Immature natural killer cell (primary cell): ENCODE measurements around the gene ICA1. TPM values are rescaled to one million over a fixed set of nuclear protein-coding genes. Genes with fewer than 3 reads are reported as not detected.

Source experiments
- DNase-seq, 3 donors: peaks; one replicate each; pipeline ENCODE4 v3.0.0; 2022; ENCODE audit warnings: mixed read lengths in 1 of 3
- H3K27ac Mint-ChIP-seq, 6 donors: one replicate each; pipeline ENCODE4 v1.8.0; 2020; ENCODE audit warnings: mixed read lengths in 6 of 6, mild to moderate bottlenecking in 5 of 6, inconsistent platforms in 4 of 6, moderate library complexity in 3 of 6
- H3K27me3 Mint-ChIP-seq, 3 donors: one replicate each; pipeline ENCODE4 v1.8.0; 2020 to 2021; ENCODE audit warnings: low read depth in 3 of 3, mild to moderate bottlenecking in 3 of 3, mixed read lengths in 3 of 3, moderate library complexity in 3 of 3, inconsistent platforms in 1 of 3
- H3K36me3 Mint-ChIP-seq, 3 donors: one replicate each; pipeline ENCODE4 v1.8.0; 2020; ENCODE audit warnings: mixed read lengths in 3 of 3, inconsistent platforms in 2 of 3, mild to moderate bottlenecking in 2 of 3
- H3K4me1 Mint-ChIP-seq, 2 donors: one replicate each; pipeline ENCODE4 v1.8.0; 2020; ENCODE audit warnings: inconsistent platforms in 2 of 2, mild to moderate bottlenecking in 2 of 2, mixed read lengths in 2 of 2, moderate library complexity in 1 of 2
- H3K4me3 Mint-ChIP-seq, 5 donors: one replicate each; pipeline ENCODE4 v1.8.0; 2020; ENCODE audit warnings: mild to moderate bottlenecking in 5 of 5, mixed read lengths in 5 of 5, inconsistent platforms in 3 of 5, moderate library complexity in 3 of 5
- H3K9me3 Mint-ChIP-seq, 6 donors: one replicate each; pipeline ENCODE4 v1.8.0; 2020; ENCODE audit warnings: mild to moderate bottlenecking in 6 of 6, mixed read lengths in 6 of 6, inconsistent platforms in 4 of 6, moderate library complexity in 3 of 6
- polyA plus RNA-seq, 3 donors: library from polyadenylated mRNA; unstranded; fragments of 300-500 nt; fragmentation: Illumina TruSeq; gene quantifications; one replicate each; pipeline ENCODE4 v1.2.3, GENCODE V29; 2021

ICA1 gene
- polyA plus RNA-seq, 3 donors from 2014 or later, result 3.8 to 6.9 (median 5.0) TPM

DNA sequence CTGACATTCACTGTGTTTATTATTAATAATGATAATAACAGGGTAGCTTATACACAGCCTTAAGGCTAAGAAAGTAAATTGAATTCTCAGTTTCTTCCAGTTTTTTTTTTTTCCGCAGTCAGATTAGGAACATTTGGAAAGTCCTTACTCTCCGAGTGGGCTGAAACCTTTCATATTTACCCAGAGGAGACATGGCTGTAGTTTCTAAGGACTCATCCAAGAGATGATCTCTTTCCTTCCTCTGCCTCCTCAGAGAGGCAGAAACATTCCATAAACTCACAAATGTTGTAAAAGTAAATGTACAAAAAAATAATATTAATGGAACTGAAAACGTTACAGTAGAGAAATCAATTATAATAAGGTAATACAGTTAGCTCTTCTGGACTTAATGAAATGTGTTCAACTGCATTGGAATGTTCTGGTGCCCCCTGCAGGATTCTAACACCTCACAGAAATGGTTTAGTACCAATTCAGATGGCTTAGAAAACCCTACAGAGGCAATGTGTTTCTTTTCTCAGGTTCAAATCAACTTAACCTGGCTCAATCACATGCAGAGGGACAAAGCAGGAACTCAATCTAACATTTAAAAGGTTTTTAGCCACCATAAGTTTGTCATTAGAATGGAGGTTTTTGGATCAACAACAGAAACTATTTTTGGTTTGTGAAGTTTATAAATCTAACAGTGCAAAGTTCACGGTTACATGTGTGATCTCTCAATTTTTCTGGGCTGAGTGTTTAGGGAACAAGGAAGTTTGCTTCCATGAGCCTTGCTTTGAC, 71.7 kb downstream of the ICA1 start:
- H3K27me3 Mint-ChIP-seq, result peaks cover 0 to 2% (median 2%) of the 10 kb centered on the region in 3 donors
- no peaks in the 10 kb centered on the region for H3K9me3 Mint-ChIP-seq
- H3K36me3 Mint-ChIP-seq, result peaks cover 0 to 3% (median 1%) of the 10 kb centered on the region in 3 donors
- H3K4me3 Mint-ChIP-seq, result peak overlapping the region in 1 of 5 donors; percentile 1
- H3K4me1 Mint-ChIP-seq, result peaks cover 24 to 32% of the 10 kb centered on the region in 2 donors
- DNase-seq, result peak; percentile 57 to 66 (median 61)
- peak overlapping the region in 1 of 6 donors; percentile 21 for H3K27ac Mint-ChIP-seq

- Mint-ChIP-seq H3K4me3 (no peak overlapping the region), H3K9me3 (no peaks in the 10 kb centered on the region), H3K27me3 (peaks cover 0 to 2% (median 2%) of the 10 kb centered on the region in 3 donors), H3K36me3 (peaks cover 0 to 3% (median 3%) of the 10 kb centered on the region in 3 donors), H3K4me1 (peaks cover 25 to 32% of the 10 kb centered on the region in 2 donors), H3K27ac (no peak overlapping the region)
- DNase-seq, result no peak
These were observed 72.3 kb downstream of the ICA1 start for GRCh38 chr7:8189625-8190024.

- Mint-ChIP-seq H3K27me3 (no peaks in the 10 kb centered on the region), H3K27ac (peak overlapping the region in 1 of 6 donors; percentile 23), H3K9me3 (no peaks in the 10 kb centered on the region), H3K4me1 (peaks cover 25 to 36% of the 10 kb centered on the region in 2 donors), H3K36me3 (peaks cover 0 to 3% (median 3%) of the 10 kb centered on the region in 3 donors), H3K4me3 (no peak overlapping the region)
- DNase-seq, result no peak
These were observed 75.9 kb downstream of the ICA1 start for GRCh38 chr7:8185926-8186683.

DNA sequence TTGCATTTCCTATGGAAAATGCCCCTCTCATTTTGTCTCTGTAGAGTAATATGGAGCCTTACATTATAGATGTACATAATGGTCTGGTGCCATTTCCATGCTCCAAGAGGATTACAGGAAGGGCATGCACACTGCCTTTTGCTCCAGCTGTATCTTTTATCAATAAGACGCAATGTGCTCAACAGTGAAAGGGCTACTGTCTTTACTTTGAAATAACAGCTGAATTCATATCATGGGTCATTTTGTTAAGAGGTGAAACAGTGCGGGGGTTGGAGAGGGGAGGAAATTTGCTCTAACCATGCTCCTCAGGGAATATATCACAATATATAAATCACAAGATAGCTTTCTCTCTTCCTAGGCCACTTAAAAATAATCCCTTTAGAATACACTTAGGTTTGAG, 77.7 kb downstream of the ICA1 start:
- H3K4me3 Mint-ChIP-seq, result no peak overlapping the region
- H3K27ac Mint-ChIP-seq, result no peak overlapping the region
- DNase-seq, result no peak
- H3K36me3 Mint-ChIP-seq, result peaks cover 0 to 3% (median 3%) of the 10 kb centered on the region in 3 donors
- H3K4me1 Mint-ChIP-seq, result peaks cover 17 to 31% of the 10 kb centered on the region in 2 donors
- no peaks in the 10 kb centered on the region for H3K27me3 Mint-ChIP-seq
- no peaks in the 10 kb centered on the region for H3K9me3 Mint-ChIP-seq

- Mint-ChIP-seq H3K36me3 (no peaks in the 10 kb centered on the region), H3K4me1 (peaks cover 49 to 59% of the 10 kb centered on the region in 2 donors), H3K27ac (no peak overlapping the region), H3K4me3 (no peak overlapping the region), H3K27me3 (no peaks in the 10 kb centered on the region), H3K9me3 (peaks cover 0 to 2% (median 0%) of the 10 kb centered on the region in 6 donors)
- no peak for DNase-seq
These were observed 82.5 kb downstream of the ICA1 start for GRCh38 chr7:8179486-8179885.

- peak overlapping the region; percentile 82 to 98 (median 94) for H3K27ac Mint-ChIP-seq
- H3K27me3 Mint-ChIP-seq, result no peaks in the 10 kb centered on the region
- DNase-seq, result no peak
- H3K4me1 Mint-ChIP-seq, result peaks cover 58 to 66% of the 10 kb centered on the region in 2 donors
- H3K36me3 Mint-ChIP-seq, result no peaks in the 10 kb centered on the region
- peak overlapping the region; percentile 1 to 87 (median 67) for H3K4me3 Mint-ChIP-seq
- peaks cover 0 to 2% (median 0%) of the 10 kb centered on the region in 6 donors for H3K9me3 Mint-ChIP-seq
These were observed 83.6 kb downstream of the ICA1 start for GRCh38 chr7:8178353-8178752.

DNA sequence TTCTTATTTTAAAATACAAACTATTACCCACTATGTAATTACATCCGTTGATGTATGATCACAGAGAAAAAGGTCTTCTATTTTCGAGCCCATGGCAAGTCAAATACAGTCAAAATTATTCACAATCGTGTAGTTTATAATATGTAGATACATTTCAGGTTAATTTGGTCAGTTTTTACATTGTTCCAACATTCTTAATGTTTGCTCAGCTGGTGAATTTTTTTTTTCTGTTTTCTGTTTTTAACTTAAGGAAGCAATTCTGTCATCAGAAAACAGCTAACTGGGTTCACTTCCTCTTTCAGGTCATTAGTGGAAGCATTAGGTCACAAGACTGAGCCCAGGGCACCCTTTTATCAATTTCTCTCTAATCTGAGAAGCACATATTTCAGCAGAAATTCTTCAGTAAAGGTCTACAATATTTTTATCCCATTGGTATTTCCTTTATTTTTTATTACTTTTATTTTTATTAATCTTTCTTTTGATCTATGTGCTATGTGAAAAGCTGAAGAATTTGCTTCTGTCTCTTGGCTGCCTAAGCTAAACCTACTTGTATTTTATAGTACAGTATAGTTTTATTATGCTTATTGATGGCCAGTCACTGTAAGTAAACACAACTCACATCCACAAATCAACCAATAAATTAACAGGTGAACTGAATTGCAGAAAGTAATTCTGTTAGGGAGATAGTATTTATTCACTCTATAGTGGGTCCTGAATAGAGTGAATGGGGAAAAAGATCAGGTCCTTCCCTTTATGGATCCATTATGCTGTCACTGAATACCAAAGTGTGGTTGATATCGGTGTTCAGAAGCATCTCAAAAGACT, 84.6 kb downstream of the ICA1 start:
- DNase-seq, result peak in 1 of 3 donors; percentile 13
- H3K36me3 Mint-ChIP-seq, result no peaks in the 10 kb centered on the region
- peaks cover 58 to 66% of the 10 kb centered on the region in 2 donors for H3K4me1 Mint-ChIP-seq
- peaks cover 0 to 2% (median 0%) of the 10 kb centered on the region in 6 donors for H3K9me3 Mint-ChIP-seq
- peak overlapping the region; percentile 72 to 87 (median 76) for H3K4me3 Mint-ChIP-seq
- peaks cover 0 to under 1% (median 0%) of the 10 kb centered on the region in 3 donors for H3K27me3 Mint-ChIP-seq
- peak overlapping the region; percentile 89 to 98 (median 96) for H3K27ac Mint-ChIP-seq

GRCh38 chr7:8176370-8177081, 85.4 kb downstream of the ICA1 start:
- Mint-ChIP-seq H3K27me3 (peaks cover 0 to 2% (median 0%) of the 10 kb centered on the region in 3 donors), H3K4me1 (peaks cover 58 to 66% of the 10 kb centered on the region in 2 donors), H3K36me3 (no peaks in the 10 kb centered on the region), H3K27ac (peak overlapping the region; percentile 89 to 96 (median 94)), H3K4me3 (peak overlapping the region; percentile 72 to 87 (median 76)), H3K9me3 (peaks cover 0 to 2% (median 0%) of the 10 kb centered on the region in 6 donors)
- DNase-seq, result peak; percentile 61 to 69 (median 67)

DNA sequence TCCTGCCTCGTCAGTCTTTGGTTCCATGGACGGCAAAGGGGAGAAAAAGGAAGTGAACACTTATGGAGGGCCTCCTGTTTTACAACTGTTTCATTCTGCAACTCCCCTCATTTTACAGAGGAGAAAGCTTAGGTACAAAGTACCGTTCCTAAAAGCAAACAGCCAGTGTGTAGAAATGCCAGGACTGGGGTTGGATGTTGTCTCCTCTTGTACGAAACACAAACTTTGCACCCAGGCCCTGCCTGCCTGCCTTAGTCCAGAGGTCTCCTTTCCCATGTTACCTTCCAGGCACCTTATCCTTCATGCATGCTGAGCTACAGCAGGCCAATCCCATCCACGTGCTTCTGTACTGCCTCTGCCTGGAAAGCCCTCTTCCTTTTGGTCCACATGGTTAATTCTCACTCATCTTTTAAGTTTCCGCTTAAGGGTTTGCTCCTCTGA, 86.0 kb downstream of the ICA1 start:
- Mint-ChIP-seq H3K4me1 (peaks cover 58 to 66% of the 10 kb centered on the region in 2 donors), H3K27me3 (peaks cover 0 to 2% (median 2%) of the 10 kb centered on the region in 3 donors), H3K4me3 (peak overlapping the region; percentile 72 to 87 (median 76)), H3K9me3 (peaks cover 0 to 2% (median 0%) of the 10 kb centered on the region in 6 donors), H3K36me3 (no peaks in the 10 kb centered on the region), H3K27ac (peak overlapping the region; percentile 89 to 96 (median 94))
- DNase-seq, result no peak

- Mint-ChIP-seq H3K4me3 (no peak overlapping the region), H3K27me3 (peaks cover 0 to 2% (median 2%) of the 10 kb centered on the region in 3 donors), H3K27ac (no peak overlapping the region), H3K4me1 (peaks cover 40 to 42% of the 10 kb centered on the region in 2 donors), H3K36me3 (no peaks in the 10 kb centered on the region), H3K9me3 (peaks cover 0 to 2% (median 0%) of the 10 kb centered on the region in 6 donors)
- no peak for DNase-seq
These were observed 89.3 kb downstream of the ICA1 start for GRCh38 chr7:8172372-8173354.

DNA sequence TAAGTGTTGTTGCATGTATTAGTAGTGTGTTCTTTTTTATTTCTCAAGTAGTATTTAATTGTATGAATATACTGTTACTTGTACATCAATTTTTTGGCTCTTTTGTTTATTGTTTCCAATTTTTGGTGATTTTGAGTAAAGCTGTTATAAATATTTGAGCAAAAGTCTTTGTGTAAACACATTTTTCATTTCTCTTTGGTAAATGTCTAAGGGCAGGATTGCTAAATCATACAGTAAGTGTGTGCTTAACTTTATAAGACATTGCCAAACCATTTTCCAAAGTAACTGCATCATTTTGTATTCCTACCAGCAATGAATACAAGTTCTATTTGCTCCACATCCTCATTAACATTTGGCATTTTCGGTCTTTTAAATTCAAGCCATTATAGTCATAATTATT, 92.8 kb downstream of the ICA1 start:
- H3K4me1 Mint-ChIP-seq, result peaks cover 6 to 7% of the 10 kb centered on the region in 2 donors
- no peak for DNase-seq
- H3K9me3 Mint-ChIP-seq, result no peaks in the 10 kb centered on the region
- H3K27ac Mint-ChIP-seq, result no peak overlapping the region
- no peaks in the 10 kb centered on the region for H3K36me3 Mint-ChIP-seq
- peaks cover 0 to 2% (median 2%) of the 10 kb centered on the region in 3 donors for H3K27me3 Mint-ChIP-seq
- H3K4me3 Mint-ChIP-seq, result no peak overlapping the region

DNA sequence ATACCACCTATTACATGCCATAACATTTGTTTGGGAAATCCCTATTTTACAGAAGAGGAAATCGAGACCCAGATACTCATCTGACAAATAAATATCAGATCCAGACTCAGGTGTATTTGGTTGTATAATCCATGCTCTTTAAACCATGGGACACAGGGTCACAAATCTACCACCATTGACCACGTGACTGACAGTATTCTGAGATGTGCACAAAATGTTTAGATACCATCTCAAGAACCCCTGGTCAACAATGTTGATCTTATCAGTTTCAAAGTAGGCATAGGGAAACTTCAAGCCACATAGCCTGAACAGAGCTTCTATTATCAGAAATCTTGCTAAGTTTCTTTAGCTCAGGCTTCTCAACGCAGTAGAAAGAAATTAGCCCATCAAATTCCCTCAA, 93.6 kb downstream of the ICA1 start:
- Mint-ChIP-seq H3K27me3 (peaks cover 0 to 2% (median 2%) of the 10 kb centered on the region in 3 donors), H3K4me3 (no peak overlapping the region), H3K4me1 (no peaks in the 10 kb centered on the region), H3K27ac (no peak overlapping the region), H3K9me3 (no peaks in the 10 kb centered on the region), H3K36me3 (no peaks in the 10 kb centered on the region)
- DNase-seq, result no peak
